Endodermal cell (in vitro differentiated cells): Measurements from ENCODE around the gene GUCA2B. TPM values are rescaled to one million over a fixed set of nuclear protein-coding genes. Genes with fewer than 3 reads are reported as not detected.

Source experiments
- DNase-seq: peaks from one replicate; pipeline ENCODE4 v3.0.0-alpha.2; 2017
- H3K27ac ChIP-seq: 2 replicates; pipeline ENCODE4 v1.5.1; 2013; ENCODE audit warnings: mild to moderate bottlenecking, low read depth, low read length, moderate library complexity
- H3K27me3 ChIP-seq: 2 replicates; pipeline ENCODE4 v1.6.1; 2013; ENCODE audit warnings: mild to moderate bottlenecking, low read length, moderate library complexity; ENCODE audit not compliant: insufficient read depth, control insufficient read depth, poor library complexity, severe bottlenecking
- H3K36me3 ChIP-seq: 2 replicates; pipeline ENCODE4 v1.7.0; 2013; ENCODE audit warnings: mild to moderate bottlenecking, low read length, moderate library complexity; ENCODE audit not compliant: control insufficient read depth, insufficient read depth
- H3K4me1 ChIP-seq: one replicate; pipeline ENCODE4 v1.7.0; 2013; ENCODE audit warnings: low read length; ENCODE audit not compliant: control insufficient read depth, insufficient read depth
- H3K4me3 ChIP-seq: 2 replicates; pipeline ENCODE4 v1.5.1; 2013; ENCODE audit warnings: mild to moderate bottlenecking, low read length, moderate library complexity
- H3K9ac ChIP-seq: 2 replicates; pipeline ENCODE4 v1.6.1; 2013; ENCODE audit warnings: mild to moderate bottlenecking, low read length, moderate library complexity; ENCODE audit not compliant: poor library complexity, severe bottlenecking; ENCODE audit errors: extremely low read depth
- H3K9me3 ChIP-seq: 2 replicates; pipeline ENCODE4 v1.6.1; 2013; ENCODE audit warnings: mild to moderate bottlenecking, low read length, moderate library complexity; ENCODE audit not compliant: control insufficient read depth
- H3K27ac Mint-ChIP-seq: 2 replicates; pipeline ENCODE4 v1.8.0; 2020; ENCODE audit warnings: mixed read lengths
- H3K27me3 Mint-ChIP-seq: 2 replicates; pipeline ENCODE4 v1.8.0; 2021; ENCODE audit warnings: mild to moderate bottlenecking, mixed read lengths; ENCODE audit not compliant: insufficient read depth
- H3K36me3 Mint-ChIP-seq: 2 replicates; pipeline ENCODE4 v1.8.0; 2020; ENCODE audit warnings: low read depth, mixed read lengths
- H3K4me1 Mint-ChIP-seq: 2 replicates; pipeline ENCODE4 v1.8.0; 2020; ENCODE audit warnings: mixed read lengths
- H3K4me3 Mint-ChIP-seq: 2 replicates; pipeline ENCODE4 v1.8.0; 2020; ENCODE audit warnings: mild to moderate bottlenecking, moderate library complexity, mixed read lengths
- H3K9me3 Mint-ChIP-seq: 2 replicates; pipeline ENCODE4 v1.8.0; 2020; ENCODE audit warnings: mild to moderate bottlenecking, mixed read lengths
- WGBS, 2 experiments: methylation state at CpG; one replicate each; pipeline versions ENCODE4 v1.1.5 to v1.1.7; 2013; ENCODE audit warnings: missing lambda C conversion rate in 2 of 2, mixed read lengths in 1 of 2; ENCODE audit not compliant: insufficient coverage in 1 of 2, insufficient read length in 1 of 2; 5-methylcytosine and 5-hydroxymethylcytosine counted together
- total RNA-seq, 2 donors: library from RNA; stranded (reverse); fragmentation: NEBNext Ultra II Directional in 1 of 2; extraction: Animal tissue kit (Norgen Biotek cat#: 25700) in 1 of 2; gene quantifications; 2 replicates in 1 of 2; 3 replicates in 1 of 2; pipeline ENCODE4 v1.2.1, GENCODE V29; 2021
- TF ChIP-seq, protein P1 (sequence below): fragments of 200-600 bp; sonication (generic); conservative IDR thresholded peaks from 2 replicates; pipeline ENCODE4 v1.5.0; 2021; ENCODE audit warnings: antibody characterized with exemption, mild to moderate bottlenecking

GUCA2B gene
- total RNA-seq, 2 donors from 2014 or later, result not detected

DNA sequence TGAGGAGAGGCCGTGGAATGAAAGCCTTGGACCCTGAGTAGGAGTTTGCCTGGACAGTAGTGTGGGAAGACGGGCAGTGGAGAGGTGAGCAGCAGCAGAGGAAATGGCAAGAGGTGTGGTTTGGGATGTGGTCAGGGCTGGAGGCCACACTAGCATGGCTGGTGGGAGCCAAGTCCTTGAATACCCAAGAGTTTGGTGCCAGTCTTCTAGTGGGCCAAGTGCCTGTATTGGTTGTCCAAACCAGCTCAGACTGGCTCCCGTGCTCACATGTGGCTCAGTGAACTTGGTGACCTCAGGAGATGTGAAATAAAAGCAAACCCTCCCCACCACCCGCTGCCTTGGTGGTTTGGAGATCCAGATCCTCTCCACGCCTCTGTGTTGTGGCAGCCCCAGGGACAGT lies 9.0 kb downstream of the GUCA2B start:
- Histone ChIP-seq H3K9me3 (no peaks in the 10 kb centered on the region), H3K4me1 (peaks cover 16% of the 10 kb centered on the region)
- WGBS, 2 experiments, result 87 to 97% methylated on average over 3 to 5 of the region's 5 CpGs

DNA sequence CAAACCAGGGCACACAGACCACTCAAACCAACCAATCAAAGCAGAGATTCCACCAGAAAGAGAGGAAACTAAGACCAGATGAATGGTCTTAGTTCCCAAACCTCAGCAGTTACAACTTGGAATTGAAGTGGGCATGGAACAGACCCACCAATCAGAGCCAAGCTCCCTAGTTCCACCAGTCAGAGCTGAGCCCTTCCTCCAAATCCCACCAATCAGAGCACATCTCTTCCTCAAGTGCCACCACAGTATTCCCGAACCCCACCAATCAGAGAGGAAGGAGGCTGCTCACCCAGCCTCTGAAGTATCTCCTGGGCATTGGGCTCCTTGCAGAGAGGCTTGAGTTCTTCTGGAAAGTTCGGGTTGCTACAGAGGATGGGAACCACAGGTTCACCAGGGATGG lies 9.9 kb downstream of the GUCA2B start:
- no peaks in the 10 kb centered on the region for H3K36me3 Mint-ChIP-seq
- peaks cover 21% of the 10 kb centered on the region for H3K27me3 Mint-ChIP-seq
- DNase-seq, result peak; percentile 38
- H3K4me1 Mint-ChIP-seq, result peaks cover 18% of the 10 kb centered on the region
- no peak overlapping the region for H3K27ac Mint-ChIP-seq
- no peak overlapping the region for H3K9ac ChIP-seq
- no peaks in the 10 kb centered on the region for H3K36me3 ChIP-seq
- no peak overlapping the region for H3K4me3 ChIP-seq
- no peaks in the 10 kb centered on the region for H3K9me3 ChIP-seq
- H3K4me3 Mint-ChIP-seq, result no peak overlapping the region
- H3K27me3 ChIP-seq, result no peaks in the 10 kb centered on the region
- no peak overlapping the region for H3K27ac ChIP-seq
- TF ChIP-seq, protein P1, sequence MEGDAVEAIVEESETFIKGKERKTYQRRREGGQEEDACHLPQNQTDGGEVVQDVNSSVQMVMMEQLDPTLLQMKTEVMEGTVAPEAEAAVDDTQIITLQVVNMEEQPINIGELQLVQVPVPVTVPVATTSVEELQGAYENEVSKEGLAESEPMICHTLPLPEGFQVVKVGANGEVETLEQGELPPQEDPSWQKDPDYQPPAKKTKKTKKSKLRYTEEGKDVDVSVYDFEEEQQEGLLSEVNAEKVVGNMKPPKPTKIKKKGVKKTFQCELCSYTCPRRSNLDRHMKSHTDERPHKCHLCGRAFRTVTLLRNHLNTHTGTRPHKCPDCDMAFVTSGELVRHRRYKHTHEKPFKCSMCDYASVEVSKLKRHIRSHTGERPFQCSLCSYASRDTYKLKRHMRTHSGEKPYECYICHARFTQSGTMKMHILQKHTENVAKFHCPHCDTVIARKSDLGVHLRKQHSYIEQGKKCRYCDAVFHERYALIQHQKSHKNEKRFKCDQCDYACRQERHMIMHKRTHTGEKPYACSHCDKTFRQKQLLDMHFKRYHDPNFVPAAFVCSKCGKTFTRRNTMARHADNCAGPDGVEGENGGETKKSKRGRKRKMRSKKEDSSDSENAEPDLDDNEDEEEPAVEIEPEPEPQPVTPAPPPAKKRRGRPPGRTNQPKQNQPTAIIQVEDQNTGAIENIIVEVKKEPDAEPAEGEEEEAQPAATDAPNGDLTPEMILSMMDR, result no peak
- H3K9me3 Mint-ChIP-seq, result no peaks in the 10 kb centered on the region
- 94 to 100% methylated on average over 1 to 2 of the region's 2 CpGs for WGBS, 2 experiments
- H3K4me1 ChIP-seq, result peaks cover 16% of the 10 kb centered on the region

More for the DNA sequence above, 9.0 kb downstream of the GUCA2B start:
- TF ChIP-seq, protein P1, result no peak
- H3K36me3 ChIP-seq, result no peaks in the 10 kb centered on the region
- no peak overlapping the region for H3K4me3 Mint-ChIP-seq
- H3K27me3 ChIP-seq, result no peaks in the 10 kb centered on the region
- H3K27ac Mint-ChIP-seq, result no peak overlapping the region
- H3K4me1 Mint-ChIP-seq, result peaks cover 15% of the 10 kb centered on the region
- H3K9ac ChIP-seq, result no peak overlapping the region
- DNase-seq, result no peak
- H3K27ac ChIP-seq, result no peak overlapping the region
- no peak overlapping the region for H3K4me3 ChIP-seq
- peaks cover 21% of the 10 kb centered on the region for H3K27me3 Mint-ChIP-seq
- H3K9me3 Mint-ChIP-seq, result no peaks in the 10 kb centered on the region
- H3K36me3 Mint-ChIP-seq, result no peaks in the 10 kb centered on the region

DNA sequence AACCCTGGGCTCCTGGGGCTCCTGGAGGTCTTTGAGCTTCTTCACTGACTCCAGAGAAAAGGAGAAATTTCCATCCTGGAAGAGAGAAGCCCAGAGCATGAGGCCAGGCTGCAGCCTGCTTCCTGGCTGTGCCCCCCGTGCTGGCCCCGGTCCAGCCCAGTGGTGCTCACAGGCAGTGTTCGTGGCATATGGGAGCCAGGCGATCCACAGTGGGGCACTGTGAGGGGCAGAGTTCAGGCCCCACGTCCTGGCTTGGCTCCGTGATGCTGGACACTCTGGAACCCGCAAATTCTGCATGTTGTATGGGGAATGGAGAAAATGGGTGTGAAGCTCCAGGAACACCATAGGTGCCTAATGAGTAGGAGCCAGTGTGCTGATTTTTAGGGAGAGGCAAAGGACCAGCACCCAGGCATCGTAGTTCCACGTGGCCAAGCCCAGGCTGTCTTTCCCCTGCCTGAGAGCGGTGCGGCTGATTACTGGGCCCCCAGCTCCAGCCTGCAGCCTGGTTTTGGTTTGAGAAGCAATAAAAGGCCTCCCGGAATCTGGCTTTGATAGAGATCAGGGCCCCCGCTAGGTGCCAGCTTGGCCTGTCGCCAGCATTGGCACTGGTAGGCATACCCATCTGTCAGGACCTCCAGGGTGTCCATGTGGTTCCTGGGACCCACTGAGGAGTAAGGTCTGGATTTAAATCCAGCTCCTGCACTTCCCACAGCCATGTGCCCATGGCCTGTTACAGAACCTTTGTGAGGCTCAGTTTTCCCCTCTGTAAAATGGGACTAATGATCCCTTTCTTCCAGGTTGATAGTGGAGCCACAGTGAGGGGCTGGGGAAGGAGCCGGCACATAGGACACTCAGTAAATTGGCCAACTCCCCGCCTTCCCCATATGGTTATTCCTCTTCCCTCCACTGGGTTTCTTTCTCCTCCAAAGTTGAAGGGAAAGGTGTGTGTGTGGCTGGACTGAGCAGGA lies 10.6 kb downstream of the GUCA2B start:
- Histone ChIP-seq H3K4me3 (no peak overlapping the region), H3K27me3 (no peaks in the 10 kb centered on the region), H3K9ac (no peak overlapping the region), H3K4me1 (peaks cover 16% of the 10 kb centered on the region), H3K36me3 (no peaks in the 10 kb centered on the region), H3K27ac (no peak overlapping the region), H3K9me3 (no peaks in the 10 kb centered on the region)
- Mint-ChIP-seq H3K4me3 (no peak overlapping the region), H3K4me1 (peaks cover 18% of the 10 kb centered on the region), H3K36me3 (no peaks in the 10 kb centered on the region), H3K27ac (no peak overlapping the region), H3K27me3 (peaks cover 21% of the 10 kb centered on the region), H3K9me3 (no peaks in the 10 kb centered on the region)
- DNase-seq, result peak; percentile 41
- TF ChIP-seq, protein P1, result peak; percentile 29
- 97 to 100% methylated on average over 12 to 15 of the region's 16 CpGs for WGBS, 2 experiments
